GM18526 (cell line): ENCODE measurements around the gene PLA2G4E.

Experiments
- POLR2A ChIP-seq: IDR thresholded peaks from 3 replicates; pipeline ENCODE4 v1.6.1; 2011; ENCODE audit not compliant: insufficient read length; ENCODE audit errors: extremely low read depth

The PLA2G4E gene

DNA sequence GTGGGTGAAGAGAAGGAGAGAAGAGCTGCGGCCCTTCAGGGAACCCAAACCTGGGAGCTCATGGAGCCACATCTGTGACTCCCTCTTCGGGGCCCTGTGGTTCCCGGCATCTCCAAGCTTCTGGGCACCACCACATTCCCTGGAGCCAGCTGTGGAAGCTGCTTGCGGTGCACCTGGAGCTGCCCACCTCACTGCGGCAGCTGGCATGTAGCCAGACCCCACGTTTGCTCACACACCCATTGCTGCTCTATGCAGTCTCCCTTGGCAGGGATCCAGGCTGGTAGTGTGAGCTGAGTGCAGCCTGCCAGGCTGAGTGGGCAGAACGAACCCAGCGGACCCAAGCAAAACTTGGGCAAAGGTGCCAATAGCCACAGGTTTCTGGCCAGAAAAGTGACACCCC, 16.8 kb upstream of the PLA2G4E start:
- no peak for TF ChIP-seq POLR2A

DNA sequence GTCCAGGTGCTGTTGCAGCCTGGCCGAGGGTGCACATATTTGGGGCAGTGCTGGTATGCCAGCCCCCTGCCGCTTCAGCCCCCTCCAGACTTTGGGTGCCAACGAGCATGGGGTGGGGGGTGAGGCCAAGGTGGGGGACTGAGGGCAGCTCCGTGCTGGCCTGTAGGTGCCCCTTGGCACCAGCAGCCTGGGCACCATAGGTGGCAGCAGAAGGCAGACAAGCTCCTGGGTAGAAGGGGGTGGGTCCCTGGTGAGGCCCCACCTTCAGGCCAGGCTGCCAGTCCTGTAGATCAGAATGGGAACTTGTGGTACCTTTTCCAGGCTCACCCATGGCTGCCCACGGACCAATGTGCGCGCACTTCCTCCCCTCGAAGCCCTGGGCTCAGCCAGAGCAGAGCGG, 16.1 kb upstream of the PLA2G4E start:
- no peak for TF ChIP-seq POLR2A

DNA sequence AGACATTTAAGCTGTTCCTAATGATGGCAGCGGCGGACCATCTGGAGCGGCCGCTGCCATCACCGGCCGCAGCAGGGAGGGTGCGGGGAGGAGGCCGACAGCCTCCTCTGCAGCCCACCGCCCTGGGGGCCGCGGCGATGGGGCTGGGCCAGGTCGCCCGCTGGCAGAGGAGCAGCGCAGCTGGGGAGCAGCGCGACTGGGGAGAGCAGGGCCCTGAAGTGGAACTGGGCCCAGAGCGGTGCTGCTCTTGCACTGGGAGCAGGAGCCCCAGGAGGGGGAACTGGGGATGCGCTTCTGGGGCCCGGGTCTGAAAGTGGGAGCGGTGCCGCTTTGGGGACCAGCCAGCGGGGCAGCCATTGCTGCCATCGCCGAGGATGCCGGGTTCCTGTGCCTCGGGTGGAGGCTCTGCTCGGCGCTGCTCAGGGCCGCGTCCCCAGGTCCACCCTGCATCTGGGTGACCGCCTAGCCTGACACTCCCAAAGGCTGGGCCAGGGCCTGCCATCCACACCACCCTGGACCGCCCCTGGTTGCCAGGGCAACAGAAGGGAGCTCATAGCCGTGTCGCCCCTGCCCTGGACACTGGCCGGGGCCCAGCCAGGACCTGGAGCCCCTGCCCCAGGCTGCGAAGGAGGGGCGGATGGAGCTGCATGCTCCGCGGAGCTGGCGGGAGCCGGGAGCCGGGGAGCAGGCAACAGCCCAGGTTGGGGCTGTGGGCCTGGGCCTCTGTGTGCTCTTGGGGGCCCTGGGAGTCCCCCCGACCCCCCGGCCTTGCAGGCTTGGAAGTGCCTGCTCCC, 15.5 kb upstream of the PLA2G4E start:
- TF ChIP-seq POLR2A: no peak

DNA sequence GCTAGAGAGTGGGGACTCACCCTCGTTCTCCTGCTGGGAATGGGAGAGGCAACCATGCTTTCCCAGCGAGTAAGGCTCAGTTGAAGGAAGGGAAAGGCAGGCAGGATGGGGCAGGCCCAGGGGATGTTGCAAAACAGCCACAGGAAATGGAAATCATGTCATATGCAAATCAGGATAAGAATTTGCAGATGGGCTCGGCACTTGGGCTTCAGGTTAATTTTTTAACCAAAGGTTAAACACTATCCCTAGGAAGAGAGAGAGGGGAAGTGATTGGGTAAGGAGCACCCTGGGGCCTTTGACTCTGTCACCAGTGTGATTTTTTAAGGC, 14.6 kb upstream of the PLA2G4E start:
- peak; percentile 55 for TF ChIP-seq POLR2A

DNA sequence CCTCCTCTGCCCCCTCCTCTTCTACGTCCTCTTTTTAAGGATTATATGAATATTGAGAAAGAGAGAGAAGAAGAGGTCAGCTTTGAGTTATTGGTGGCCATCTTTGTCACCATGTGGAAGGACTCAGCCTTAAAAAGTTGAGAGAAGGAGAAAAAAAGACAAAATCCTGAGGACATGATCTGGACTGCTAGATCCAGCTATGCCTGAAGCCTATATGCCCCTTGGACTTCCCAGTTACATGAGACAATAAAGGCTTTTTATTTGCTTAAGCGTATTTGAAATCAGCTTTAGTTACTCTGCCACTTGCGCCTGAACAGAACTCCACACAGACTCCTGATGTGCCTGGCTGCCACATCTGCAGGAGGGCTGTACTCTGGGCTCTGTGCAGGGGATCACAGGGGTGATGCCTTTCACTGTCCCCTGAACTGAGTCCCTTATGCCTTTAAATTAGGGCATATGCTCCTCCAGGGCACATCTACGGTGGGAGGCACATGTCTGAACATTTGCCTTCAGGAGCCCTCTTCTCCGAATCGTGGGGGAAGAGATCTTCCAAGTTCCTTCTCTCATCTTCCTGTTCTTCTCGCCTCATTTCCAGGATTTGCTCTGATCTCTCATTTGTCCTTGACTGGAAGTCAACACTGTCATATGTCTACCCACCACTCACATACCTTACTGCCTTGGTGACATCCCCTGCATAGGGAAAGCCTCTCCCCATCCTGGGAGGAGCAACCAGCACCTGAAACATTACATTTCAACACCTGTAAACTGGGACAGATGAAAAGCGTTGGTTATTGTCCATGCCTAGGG, 14.0 kb upstream of the PLA2G4E start:
- TF ChIP-seq POLR2A: no peak

DNA sequence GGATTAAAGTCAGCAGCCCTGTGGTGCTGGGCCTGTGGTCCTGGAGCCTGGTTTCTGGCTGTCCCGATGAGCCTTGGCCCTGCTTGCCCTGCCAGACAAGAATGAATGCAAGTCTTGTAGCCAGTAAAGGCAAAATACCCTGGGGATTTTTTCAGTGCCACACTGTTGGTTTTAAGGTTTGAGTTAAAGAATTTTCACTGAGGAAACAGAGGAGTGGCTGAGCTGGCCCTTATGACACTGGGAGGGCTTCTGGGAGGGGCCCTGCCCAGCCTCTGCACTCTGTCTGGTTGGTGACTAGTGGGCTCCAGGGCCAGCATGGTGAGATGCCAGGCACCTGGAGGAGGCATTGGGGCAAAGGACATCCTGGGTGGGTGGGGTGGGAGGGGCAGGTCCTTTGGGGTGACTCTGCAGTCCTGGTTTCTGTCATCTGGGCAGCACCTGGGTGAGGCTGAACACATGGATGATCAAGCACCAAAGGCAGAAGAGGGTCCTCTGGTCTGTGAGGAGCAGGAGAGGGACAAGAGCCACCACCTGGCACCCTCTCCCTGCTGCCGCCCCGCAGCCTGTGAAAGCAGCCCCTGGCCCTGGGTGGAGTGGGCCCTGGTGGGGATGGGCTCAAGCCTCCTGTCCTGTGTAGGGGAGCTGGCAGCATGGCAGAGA, 12.5 kb upstream of the PLA2G4E start:
- no peak for TF ChIP-seq POLR2A

DNA sequence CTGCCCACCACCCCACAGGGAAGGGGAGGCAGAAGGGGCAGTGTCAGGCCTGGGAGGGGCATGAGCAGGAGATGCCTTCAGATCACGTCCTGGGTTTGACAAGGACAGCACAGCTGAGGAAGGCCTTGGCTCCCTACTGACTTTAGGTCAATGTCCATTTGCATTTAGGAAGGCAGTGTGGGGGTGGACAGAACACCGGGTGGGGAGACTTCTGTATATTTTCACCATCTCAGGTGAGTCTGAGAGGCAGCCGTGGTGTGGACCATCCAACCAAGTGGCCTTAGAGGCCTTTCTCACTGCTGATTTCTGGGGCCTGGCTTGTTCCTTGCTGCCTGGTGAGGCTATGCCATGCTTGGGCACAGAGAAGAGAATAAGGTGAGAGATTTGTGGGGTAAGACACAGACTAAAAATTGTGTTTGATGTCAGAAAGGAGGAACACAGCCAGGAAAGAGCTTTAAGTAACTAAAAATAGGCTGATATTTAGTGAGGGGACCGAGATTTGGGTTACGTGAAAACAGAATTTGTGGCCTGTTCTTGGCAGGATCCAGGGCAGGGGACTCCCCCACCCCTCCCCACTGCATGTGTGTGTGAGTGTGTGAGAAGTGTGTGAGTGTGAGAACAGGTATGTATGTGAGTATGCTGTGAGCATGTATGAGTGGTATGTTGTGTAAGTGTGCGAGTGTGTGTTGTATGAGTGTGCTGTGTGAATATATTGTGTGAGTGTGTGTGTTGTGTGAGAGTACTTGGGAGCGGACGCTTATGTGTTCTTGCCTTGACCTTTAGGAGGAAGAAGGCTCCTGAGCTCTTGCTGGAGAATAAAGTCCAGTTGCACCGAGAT, 11.8 kb upstream of the PLA2G4E start:
- no peak for TF ChIP-seq POLR2A

DNA sequence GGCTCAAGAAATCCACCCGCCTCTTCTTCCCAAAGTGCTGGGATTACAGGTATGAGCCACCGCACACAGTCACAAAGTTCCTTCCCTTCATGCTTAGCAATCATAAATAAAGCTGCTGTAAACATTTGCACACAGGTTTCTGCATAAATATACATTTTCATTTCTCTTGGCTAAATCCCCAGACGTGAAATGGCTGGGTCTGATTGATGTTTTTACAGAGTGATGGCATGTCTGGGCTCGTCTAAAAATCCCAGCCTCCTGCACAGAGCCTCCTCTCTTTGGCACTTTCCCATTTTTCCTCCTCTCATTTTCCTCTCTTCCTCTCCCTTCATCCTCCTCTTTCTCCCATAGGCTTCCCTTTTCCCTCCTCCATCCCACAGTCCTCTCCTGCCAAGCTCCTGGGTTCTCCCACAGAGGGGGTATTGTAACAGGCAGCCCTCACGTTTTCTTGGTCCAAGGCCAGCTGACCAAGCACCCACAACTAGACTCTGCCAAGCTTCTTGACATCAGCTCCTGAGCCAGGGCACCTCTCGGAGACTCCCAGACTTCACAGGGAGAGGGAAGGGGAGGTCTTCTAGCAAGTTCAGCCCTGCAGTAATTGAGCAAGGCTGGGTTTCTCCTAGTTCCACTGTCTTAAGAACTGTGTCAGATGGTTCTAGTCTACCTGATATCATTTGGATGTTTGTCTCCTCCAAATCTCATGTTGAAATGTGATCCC, 10.5 kb upstream of the PLA2G4E start:
- TF ChIP-seq POLR2A: no peak

DNA sequence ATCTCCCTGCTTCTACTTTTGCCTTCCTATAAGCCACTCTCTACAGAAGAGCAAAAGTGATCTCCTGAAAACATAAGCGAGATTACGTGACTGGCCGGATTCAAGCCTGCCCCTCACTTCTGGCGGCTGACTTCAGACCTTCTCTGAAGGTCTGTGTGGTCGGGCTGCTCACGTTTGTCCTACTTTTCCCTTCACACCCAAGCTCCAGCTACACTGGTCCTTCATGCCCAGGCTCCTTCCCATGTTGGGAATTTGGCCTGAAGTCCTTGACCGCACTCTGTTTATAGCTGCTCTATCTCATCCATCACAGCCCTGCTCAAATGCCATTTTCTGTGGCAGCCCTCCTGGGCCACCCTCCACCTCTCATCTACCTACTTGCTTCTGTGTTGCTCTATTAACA, 6.7 kb upstream of the PLA2G4E start:
- no peak for TF ChIP-seq POLR2A

DNA sequence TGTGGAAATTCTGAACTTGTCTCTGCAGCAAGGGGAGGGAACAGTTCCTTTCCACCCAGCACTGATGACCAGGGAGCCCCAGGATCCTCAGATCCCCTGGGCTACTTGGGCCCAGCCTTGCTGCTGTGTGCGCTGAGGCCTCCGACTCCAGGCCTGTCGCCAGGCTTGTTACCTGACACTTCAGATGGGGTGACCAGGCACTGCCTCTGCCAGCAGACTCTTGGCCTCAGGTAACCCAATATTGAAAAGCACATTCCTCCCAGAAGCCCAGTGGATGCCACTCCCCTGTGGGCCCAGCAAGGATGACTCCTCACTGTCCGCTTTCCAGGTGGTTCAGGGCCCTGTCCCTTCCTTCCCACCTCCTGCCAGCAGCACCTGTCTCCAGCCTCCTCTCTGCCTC, 3.5 kb upstream of the PLA2G4E start:
- no peak for TF ChIP-seq POLR2A

DNA sequence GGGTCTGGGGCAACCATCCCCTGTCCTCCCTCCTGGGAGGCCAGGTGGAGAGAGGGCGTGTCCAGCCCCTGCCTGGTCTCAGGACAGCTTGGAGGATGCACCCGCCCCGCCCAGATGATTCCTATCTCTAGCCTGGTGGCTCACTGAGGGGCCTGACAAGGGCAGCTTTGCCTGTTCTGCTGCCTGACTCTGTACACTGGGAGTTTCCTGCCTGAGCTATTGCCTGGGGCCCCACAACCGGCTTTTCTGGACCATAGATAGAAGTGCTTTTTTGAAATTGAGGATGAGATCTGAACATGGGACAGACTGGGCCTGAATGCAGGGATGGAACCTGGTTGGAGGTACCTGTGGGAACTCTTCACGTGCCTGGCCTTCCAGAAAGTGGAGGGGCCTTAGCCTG, 751 bp upstream of the PLA2G4E start:
- TF ChIP-seq POLR2A: no peak

DNA sequence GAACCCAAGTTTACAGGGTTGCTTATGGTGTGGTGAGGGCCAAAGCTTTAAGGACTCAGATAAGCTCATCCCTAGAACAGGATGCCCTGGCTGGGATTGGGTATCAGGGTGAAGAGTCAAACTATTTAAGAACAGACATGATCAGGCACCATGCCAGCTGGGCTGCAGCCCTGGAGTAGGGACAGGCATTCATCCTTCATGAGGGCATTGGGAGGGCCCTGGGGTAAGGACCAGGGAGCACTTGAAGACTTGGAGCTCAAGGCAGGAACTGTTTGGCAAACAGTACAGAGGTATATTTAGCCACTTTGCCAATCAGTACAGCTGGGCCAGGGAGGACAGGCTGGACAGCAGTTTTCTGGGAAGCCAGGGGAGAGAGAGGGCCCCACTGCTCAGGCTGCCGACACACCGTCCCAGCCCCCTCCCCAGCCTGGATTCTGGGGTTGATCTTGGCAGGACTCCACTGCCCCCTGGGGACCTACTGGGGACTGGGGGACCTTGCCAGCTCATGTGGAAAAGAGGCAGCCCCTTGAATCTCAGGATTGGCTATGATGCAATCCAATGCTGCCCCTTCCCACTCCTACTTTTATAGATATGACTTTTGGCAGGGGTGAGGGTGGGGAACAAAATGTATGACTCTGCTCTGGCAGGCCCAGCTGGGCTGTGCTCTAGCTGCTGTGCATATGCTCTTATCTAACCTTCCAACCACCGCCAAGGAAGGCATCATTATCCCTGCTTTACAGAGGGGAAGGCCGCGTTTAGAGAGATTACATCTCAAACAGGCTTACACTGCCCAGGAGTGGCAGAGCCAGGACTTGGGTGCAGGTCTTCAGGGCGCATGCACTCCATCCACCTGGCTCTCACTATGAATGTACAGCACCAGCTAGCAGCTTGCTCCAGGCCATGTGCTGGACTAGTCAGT, 2.3 kb downstream of the PLA2G4E start:
- TF ChIP-seq POLR2A: no peak

DNA sequence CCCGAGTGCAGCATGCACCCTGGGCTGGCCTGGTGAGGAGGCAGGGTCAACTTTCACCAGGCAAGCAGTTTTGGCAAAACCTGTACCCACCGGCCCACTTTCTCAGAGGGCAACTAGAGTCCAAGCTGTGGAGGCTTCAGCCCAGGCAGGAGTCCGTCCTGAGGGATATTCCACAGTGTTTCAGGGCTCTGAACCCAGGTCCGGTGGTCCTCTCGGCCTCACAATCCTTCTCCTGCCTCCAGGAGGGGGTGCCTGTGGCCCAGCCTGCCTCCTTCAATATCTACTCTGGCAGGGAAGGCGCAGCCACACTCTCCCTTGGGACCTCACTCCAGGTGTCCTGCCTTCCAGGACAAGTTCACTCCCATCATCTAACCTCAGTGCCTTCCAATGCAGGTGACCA, 3.9 kb downstream of the PLA2G4E start:
- no peak for TF ChIP-seq POLR2A

DNA sequence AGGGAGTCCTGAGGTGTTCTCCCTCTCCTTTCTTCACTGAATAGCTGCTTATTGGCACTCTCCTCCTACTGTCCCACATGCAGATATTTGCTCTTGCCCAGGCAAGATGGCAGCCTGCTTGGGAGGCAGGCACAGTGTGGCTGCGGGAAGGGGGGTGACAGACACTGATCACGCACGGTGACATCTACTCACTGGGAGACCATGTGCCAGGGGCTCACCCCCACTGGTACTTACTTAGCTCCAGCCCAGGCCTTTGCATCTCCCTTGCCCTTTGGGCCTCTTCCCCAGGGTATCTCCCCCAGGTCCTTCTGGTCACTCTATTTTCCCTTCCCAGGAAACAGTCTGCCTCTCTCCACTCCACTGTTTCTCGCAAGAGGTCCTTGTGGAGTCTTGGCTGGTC, 6.4 kb downstream of the PLA2G4E start:
- TF ChIP-seq POLR2A: no peak
